OCI-LY7 (cell line): ENCODE data around the gene LRRC7. TPM values are rescaled to one million over a fixed set of nuclear protein-coding genes. Genes with fewer than 3 reads are reported as not detected.

ENCODE experiments used
- BruUV-seq: library from RNA; stranded (reverse); fragments of 400-500 nt; replicated peaks from 2 replicates; lab custom pipeline; 2021; lab: Mats Ljungman, UMichigan
- CTCF ChIA-PET: fragments of 300-600 bp; sonication (Branson Sonifier 250); formaldehyde crosslinking; loops from one replicate; lab custom pipeline; 2022; ENCODE audit warnings: antibody characterized with exemption; ENCODE audit not compliant: unreplicated experiment; lab: Charles Lee
- POLR2A ChIA-PET: fragments of 300-600 bp; sonication (Branson Sonifier 250); formaldehyde crosslinking; loops from one replicate; lab custom pipeline; 2022; ENCODE audit warnings: antibody characterized with exemption; lab: Charles Lee
- DNase-seq: peaks from one replicate; pipeline ENCODE4 v3.0.0-alpha.2; 2015; ENCODE audit warnings: low spot score
- H2AFZ ChIP-seq: fragments of 200-600 bp; sonication (generic), shearing (Covaris generic); 2 replicates; pipeline ENCODE4 v1.6.1; 2014; ENCODE audit warnings: mild to moderate bottlenecking, antibody characterized with exemption, low read length, moderate library complexity
- H3K27ac ChIP-seq: fragments of 200-600 bp; sonication (generic); 2 replicates; pipeline ENCODE4 v1.5.1; 2014; ENCODE audit warnings: mixed run types, low read depth, mild to moderate bottlenecking, moderate library complexity, low read length, inconsistent platforms; ENCODE audit not compliant: poor library complexity, severe bottlenecking
- H3K36me3 ChIP-seq: fragments of 200-600 bp; sonication (generic); 2 replicates; pipeline ENCODE4 v1.6.1; 2014; ENCODE audit warnings: mild to moderate bottlenecking, antibody characterized with exemption, low read length, moderate library complexity, mixed read lengths; ENCODE audit not compliant: insufficient read depth
- H3K4me1 ChIP-seq: fragments of 200-600 bp; sonication (generic); 2 replicates; pipeline ENCODE4 v1.5.1; 2014; ENCODE audit warnings: mild to moderate bottlenecking, low read length; ENCODE audit not compliant: insufficient read depth, poor library complexity, severe bottlenecking
- H3K4me2 ChIP-seq: fragments of 200-600 bp; sonication (generic); 2 replicates; pipeline ENCODE4 v1.6.1; 2014; ENCODE audit warnings: mild to moderate bottlenecking, low read length
- H3K4me3 ChIP-seq: fragments of 200-600 bp; sonication (generic); 2 replicates; pipeline ENCODE4 v1.5.1; 2014; ENCODE audit warnings: mild to moderate bottlenecking, low read depth, low read length; ENCODE audit not compliant: poor library complexity, severe bottlenecking
- H3K79me2 ChIP-seq: fragments of 200-600 bp; sonication (generic); 2 replicates; pipeline ENCODE4 v1.6.1; 2016; ENCODE audit warnings: low read depth, mild to moderate bottlenecking, low read length, moderate library complexity, mixed read lengths; ENCODE audit not compliant: insufficient read depth
- H3K9me2 ChIP-seq: fragments of 200-600 bp; sonication (generic); 2 replicates; pipeline ENCODE4 v1.6.1; 2016; ENCODE audit warnings: mild to moderate bottlenecking, low read length, mixed read lengths; ENCODE audit not compliant: insufficient read depth
- H3K9me3 ChIP-seq: fragments of 200-600 bp; sonication (generic); 2 replicates; pipeline ENCODE4 v1.6.1; 2014; ENCODE audit warnings: mild to moderate bottlenecking, mixed run types, low read length, mixed read lengths
- H4K20me1 ChIP-seq: fragments of 200-600 bp; sonication (generic); 2 replicates; pipeline ENCODE4 v1.6.1; 2014; ENCODE audit warnings: mild to moderate bottlenecking, antibody characterized with exemption, low read length, moderate library complexity, mixed read lengths; ENCODE audit not compliant: insufficient read depth
- CTCF ChIP-seq: fragments of 200-600 bp; sonication (generic); conservative IDR thresholded peaks from 2 replicates; pipeline ENCODE4 v1.5.1; 2014; ENCODE audit warnings: mild to moderate bottlenecking, antibody characterized with exemption, low read length, moderate library complexity, mixed read lengths
- EZH2phosphoT487 ChIP-seq: fragments of 200-600 bp; sonication (generic); IDR thresholded peaks from 2 replicates; pipeline ENCODE4 v1.6.1; 2018; ENCODE audit warnings: low read depth, borderline replicate concordance, mild to moderate bottlenecking, mixed run types, antibody characterized with exemption, low read length, moderate library complexity, mixed read lengths
- intact Hi-C: fragments of 100-400 bp; cut with micrococcal nuclease; formaldehyde crosslinking; loops from one replicate; pipeline ENCODE4 v1.10.0; 2022; ENCODE audit not compliant: unreplicated experiment
- total RNA-seq, 2 experiments: library from RNA; depleted of rRNA in 1 of 2; stranded (reverse); fragments of >200 nt in 1 of 2; shearing (Covaris generic) in 1 of 2; gene quantifications; 2 replicates each; pipeline ENCODE4 v1.2.3, GENCODE V29; 2014 to 2022

Gene LRRC7
- total RNA-seq, 2 experiments from 2014 or later: not detected

GRCh38 chr1:69994241-69994640, 426.5 kb downstream of the LRRC7 start:
- no peak overlapping the region for H3K4me2 ChIP-seq
- H3K27ac ChIP-seq: no peak overlapping the region
- H3K79me2 ChIP-seq: no peaks in the 10 kb centered on the region
- ChIA-PET CTCF (no interaction called here), POLR2A (interaction anchor here (0.6 kb wide), 1 partner anchor 453 kb away, joined by 3 read pairs; no protein-coding TSS in a partner anchor)
- no peaks in the 10 kb centered on the region for H3K9me3 ChIP-seq
- H3K4me3 ChIP-seq: no peak overlapping the region
- DNase-seq: no peak
- intact Hi-C loops: no loop called here
- BruUV-seq: no TSS peak
- no peaks in the 10 kb centered on the region for H3K4me1 ChIP-seq
- TF ChIP-seq EZH2phosphoT487: no peak
- TF ChIP-seq CTCF: no peak
- H4K20me1 ChIP-seq: no peaks in the 10 kb centered on the region
- H3K36me3 ChIP-seq: no peaks in the 10 kb centered on the region
- H2AFZ ChIP-seq: no peak overlapping the region
- no peaks in the 10 kb centered on the region for H3K9me2 ChIP-seq

- no peak overlapping the region for H2AFZ ChIP-seq
- H3K27ac ChIP-seq: no peak overlapping the region
- intact Hi-C loops: no loop called here
- no peaks in the 10 kb centered on the region for H3K36me3 ChIP-seq
- no peaks in the 10 kb centered on the region for H3K9me2 ChIP-seq
- H4K20me1 ChIP-seq: no peaks in the 10 kb centered on the region
- POLR2A ChIA-PET: interaction anchor here (0.7 to 1.7 kb wide), 2 partner anchors 10 to 105 kb away, joined by 3 read pairs; no protein-coding TSS in a partner anchor
- no TSS peak for BruUV-seq
- H3K4me2 ChIP-seq: no peak overlapping the region
- no peak overlapping the region for H3K4me3 ChIP-seq
- no peaks in the 10 kb centered on the region for H3K9me3 ChIP-seq
- DNase-seq: no peak
- H3K4me1 ChIP-seq: no peaks in the 10 kb centered on the region
- no peak for TF ChIP-seq CTCF
- no peak for TF ChIP-seq EZH2phosphoT487
- CTCF ChIA-PET: no interaction called here
- no peaks in the 10 kb centered on the region for H3K79me2 ChIP-seq
Observed at GRCh38 chr1:69998847-69999246, 431.1 kb downstream of the LRRC7 start.

- no peak for DNase-seq
- ChIA-PET POLR2A (interaction anchor here (0.7 kb wide), 1 partner anchor 10 kb away, joined by 3 read pairs; no protein-coding TSS in a partner anchor), CTCF (no interaction called here)
- no peaks in the 10 kb centered on the region for H3K36me3 ChIP-seq
- no TSS peak for BruUV-seq
- no peaks in the 10 kb centered on the region for H4K20me1 ChIP-seq
- no peaks in the 10 kb centered on the region for H3K9me3 ChIP-seq
- no peak overlapping the region for H3K27ac ChIP-seq
- TF ChIP-seq EZH2phosphoT487 (no peak), CTCF (no peak)
- H3K79me2 ChIP-seq: no peaks in the 10 kb centered on the region
- H3K4me1 ChIP-seq: no peaks in the 10 kb centered on the region
- no peak overlapping the region for H3K4me2 ChIP-seq
- no peak overlapping the region for H3K4me3 ChIP-seq
- intact Hi-C loops: no loop called here
- no peak overlapping the region for H2AFZ ChIP-seq
- H3K9me2 ChIP-seq: no peaks in the 10 kb centered on the region
Observed at GRCh38 chr1:70003211-70003908, 435.6 kb downstream of the LRRC7 start.
